ENCODE results near the gene IFNL2.

GRCh38 chr19:39282021-39282420, 13.8 kb downstream of the IFNL2 start:
- TF ChIP-seq, protein P1, sequence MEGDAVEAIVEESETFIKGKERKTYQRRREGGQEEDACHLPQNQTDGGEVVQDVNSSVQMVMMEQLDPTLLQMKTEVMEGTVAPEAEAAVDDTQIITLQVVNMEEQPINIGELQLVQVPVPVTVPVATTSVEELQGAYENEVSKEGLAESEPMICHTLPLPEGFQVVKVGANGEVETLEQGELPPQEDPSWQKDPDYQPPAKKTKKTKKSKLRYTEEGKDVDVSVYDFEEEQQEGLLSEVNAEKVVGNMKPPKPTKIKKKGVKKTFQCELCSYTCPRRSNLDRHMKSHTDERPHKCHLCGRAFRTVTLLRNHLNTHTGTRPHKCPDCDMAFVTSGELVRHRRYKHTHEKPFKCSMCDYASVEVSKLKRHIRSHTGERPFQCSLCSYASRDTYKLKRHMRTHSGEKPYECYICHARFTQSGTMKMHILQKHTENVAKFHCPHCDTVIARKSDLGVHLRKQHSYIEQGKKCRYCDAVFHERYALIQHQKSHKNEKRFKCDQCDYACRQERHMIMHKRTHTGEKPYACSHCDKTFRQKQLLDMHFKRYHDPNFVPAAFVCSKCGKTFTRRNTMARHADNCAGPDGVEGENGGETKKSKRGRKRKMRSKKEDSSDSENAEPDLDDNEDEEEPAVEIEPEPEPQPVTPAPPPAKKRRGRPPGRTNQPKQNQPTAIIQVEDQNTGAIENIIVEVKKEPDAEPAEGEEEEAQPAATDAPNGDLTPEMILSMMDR (conservative IDR thresholded peaks at IDR 0.05; ENCODE audit: low read depth, low read length), result no peak
- TF ChIP-seq MXI1 (IDR thresholded peaks at IDR 0.05; ENCODE audit: borderline replicate concordance, low read depth, low read length) (no peak), BHLHE40 (IDR thresholded peaks at IDR 0.05; ENCODE audit: low read depth, low read length) (no peak), RAD21 (IDR thresholded peaks at IDR 0.05; ENCODE audit: low read length) (no peak), FOS (IDR thresholded peaks at IDR 0.05; ENCODE audit: low read depth, low read length) (no peak), POLR2A (IDR thresholded peaks at IDR 0.05; ENCODE audit: low read depth, low read length) (no peak), RCOR1 (IDR thresholded peaks at IDR 0.05; ENCODE audit: insufficient replicate concordance, low read length) (no peak), RFX5 (IDR thresholded peaks at IDR 0.05; ENCODE audit: low read depth, low read length) (no peak), USF2 (IDR thresholded peaks at IDR 0.05; ENCODE audit: low read depth, low read length) (no peak), ELK1 (IDR thresholded peaks at IDR 0.05; ENCODE audit: borderline replicate concordance, low read depth, low read length) (no peak), CHD1 (IDR thresholded peaks at IDR 0.05; ENCODE audit: low read depth, low read length) (no peak), SMC3 (IDR thresholded peaks at IDR 0.05; ENCODE audit: low read depth, low read length) (no peak)
